ENCODE results near the gene EARS2.

- TF ChIP-seq CTCF (IDR thresholded peaks at IDR 0.05 in 4 of 5, conservative IDR thresholded peaks at IDR 0.05 in 1 of 5) (no peak), POLR2A (IDR thresholded peaks at IDR 0.05) (no peak)
Observed at GRCh38 chr16:23573817-23574216, 16.7 kb upstream of the EARS2 start.

All from gastrocnemius medialis (tissue), 4 donors.